ENCODE data around the gene PAWR. TPM values are rescaled to one million over a fixed set of nuclear protein-coding genes. Genes with fewer than 3 reads are reported as not detected.
"Not testable (repeated sequence)": the region's sequence is repeated elsewhere in the genome, so short reads cannot be mapped to it uniquely, and the experiment has no call there.

The PAWR gene
- total RNA-seq, 6 experiments from 2014 or later, result 55.2 to 89.4 (median 70.5) TPM

DNA sequence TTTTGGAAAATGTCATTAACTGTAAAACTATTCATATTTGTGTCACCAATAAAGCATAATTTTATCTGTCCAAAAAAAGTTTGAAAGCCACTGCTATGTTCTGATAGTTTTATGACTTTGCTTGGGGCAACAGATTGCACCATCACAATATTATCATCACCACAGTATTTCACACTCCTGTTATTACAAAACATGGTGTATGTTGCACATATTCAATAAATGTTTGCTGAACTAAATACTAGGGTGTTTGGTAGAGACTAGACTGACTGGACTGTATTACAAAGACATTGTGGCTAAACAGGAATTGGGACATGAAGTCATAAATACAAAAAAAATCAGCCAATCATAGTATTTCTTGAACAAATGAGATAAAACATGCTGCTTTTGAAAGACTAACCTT lies 55.1 kb downstream of the PAWR start:
- peaks cover 25% of the 10 kb centered on the region for H3K4me1 Mint-ChIP-seq (ENCODE audit: low read depth)
- H3K27ac Mint-ChIP-seq, result peak overlapping the region; percentile 7; the same call in 1 of the 2 replicates
- no peak for TF ChIP-seq CTCF (IDR thresholded peaks at IDR 0.05)
- H3K4me3 Mint-ChIP-seq, result no peak overlapping the region
- H3K36me3 Mint-ChIP-seq (ENCODE audit: low read depth), result peaks cover 6% of the 10 kb centered on the region; the same call in 1 of the 2 replicates
- DNase-seq, result peak; percentile 10
- H3K27me3 Mint-ChIP-seq (ENCODE audit: insufficient read depth), result no peaks in the 10 kb centered on the region; the same call in 1 of the 2 replicates
- no peaks in the 10 kb centered on the region for H3K9me3 Mint-ChIP-seq

DNA sequence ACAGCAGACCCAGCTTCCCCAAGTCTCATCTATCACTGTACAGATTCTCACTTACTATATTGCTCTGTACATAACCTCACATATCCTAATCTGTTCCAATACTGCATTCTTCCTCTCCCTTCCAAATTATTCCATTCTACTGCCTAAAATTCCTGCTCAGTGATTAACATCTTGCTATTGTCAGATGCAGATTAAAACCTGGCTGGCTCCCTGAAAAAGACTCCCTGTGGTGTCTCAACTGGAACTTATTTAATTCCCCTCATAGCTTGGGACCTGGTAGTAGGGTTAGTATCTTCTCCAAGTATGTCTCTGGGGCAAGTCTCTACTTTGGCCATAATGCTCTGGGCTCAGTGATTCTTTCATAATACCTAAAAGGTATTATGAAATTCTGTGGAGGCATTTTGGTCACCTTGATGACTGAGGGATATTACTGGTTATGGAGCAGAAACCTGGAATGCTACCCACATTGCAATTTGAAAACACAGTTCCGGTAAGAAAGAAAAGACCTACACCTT lies 55.8 kb downstream of the PAWR start:
- H3K9me3 Mint-ChIP-seq, result no peaks in the 10 kb centered on the region
- H3K4me1 Mint-ChIP-seq (ENCODE audit: low read depth), result peaks cover 25% of the 10 kb centered on the region
- no peak for TF ChIP-seq CTCF (IDR thresholded peaks at IDR 0.05)
- no peaks in the 10 kb centered on the region; the same call in 1 of the 2 replicates for H3K27me3 Mint-ChIP-seq (ENCODE audit: insufficient read depth)
- DNase-seq, result peak; percentile 12
- H3K36me3 Mint-ChIP-seq (ENCODE audit: low read depth), result 0 out of 2 replicates have a peak, but pooled peaks cover under 1% of the 10 kb centered on the region
- no peak overlapping the region for H3K4me3 Mint-ChIP-seq
- no peak overlapping the region for H3K27ac Mint-ChIP-seq

DNA sequence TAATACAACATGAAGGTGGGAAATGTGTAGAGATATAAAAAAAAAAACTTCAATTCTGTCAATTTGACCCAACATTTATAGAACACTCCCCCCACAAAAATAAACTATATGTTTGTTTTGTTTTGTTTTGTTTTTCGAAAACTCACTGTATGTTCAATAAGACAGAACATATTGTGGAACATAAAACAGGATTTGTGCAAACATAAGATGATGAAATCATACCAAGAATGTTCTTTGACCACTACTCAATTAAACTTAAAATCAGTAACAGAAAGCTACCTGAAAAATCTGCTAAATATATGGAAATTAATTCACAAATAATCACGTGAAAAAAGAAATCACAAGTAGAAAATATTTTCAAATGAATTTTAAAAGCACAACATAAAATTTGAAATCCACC lies 61.2 kb downstream of the PAWR start:
- Mint-ChIP-seq H3K4me1 (ENCODE audit: low read depth) (peaks cover 20% of the 10 kb centered on the region), H3K27me3 (ENCODE audit: insufficient read depth) (no peaks in the 10 kb centered on the region; the same call in none of the 2 replicates), H3K27ac (no peak overlapping the region), H3K9me3 (no peaks in the 10 kb centered on the region; the same call in 1 of the 2 replicates), H3K36me3 (ENCODE audit: low read depth) (peaks cover 6% of the 10 kb centered on the region; the same call in 1 of the 2 replicates), H3K4me3 (no peak overlapping the region)
- TF ChIP-seq CTCF (IDR thresholded peaks at IDR 0.05), result no peak
- no peak for DNase-seq

DNA sequence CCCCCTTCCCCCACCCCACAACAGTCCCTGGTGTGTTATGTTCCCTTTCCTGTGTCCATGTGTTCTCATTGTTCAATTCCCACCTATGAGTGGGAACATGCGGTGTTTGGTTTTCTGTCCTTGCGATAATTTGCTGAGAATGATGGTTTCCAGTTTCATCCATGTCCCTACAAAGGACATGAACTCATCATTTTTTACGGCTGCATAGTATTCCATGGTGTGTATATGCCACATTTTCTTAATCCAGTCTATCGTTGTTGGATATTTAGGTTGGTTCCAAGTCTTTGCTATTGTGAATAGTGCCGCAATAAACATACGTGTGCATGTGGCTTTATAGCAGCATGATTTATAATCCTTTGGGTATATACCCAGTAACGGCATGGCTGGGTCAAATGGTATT lies 64.0 kb downstream of the PAWR start:
- H3K4me1 Mint-ChIP-seq (ENCODE audit: low read depth), result peaks cover 22% of the 10 kb centered on the region
- not testable (repeated sequence) for H3K27ac Mint-ChIP-seq; H3K9me3 Mint-ChIP-seq; DNase-seq; H3K36me3 Mint-ChIP-seq (ENCODE audit: low read depth); H3K4me3 Mint-ChIP-seq; H3K27me3 Mint-ChIP-seq (ENCODE audit: insufficient read depth)

GRCh38 chr12:79624378-79624777 lies 66.4 kb downstream of the PAWR start:
- no peak for DNase-seq
- H3K4me3 Mint-ChIP-seq, result no peak overlapping the region
- H3K4me1 Mint-ChIP-seq (ENCODE audit: low read depth), result peaks cover 17% of the 10 kb centered on the region
- peak overlapping the region; percentile 13; the same call in 1 of the 2 replicates for H3K27ac Mint-ChIP-seq
- no peaks in the 10 kb centered on the region; the same call in 1 of the 2 replicates for H3K9me3 Mint-ChIP-seq
- TF ChIP-seq CTCF (IDR thresholded peaks at IDR 0.05), result no peak
- peaks cover 14% of the 10 kb centered on the region for H3K36me3 Mint-ChIP-seq (ENCODE audit: low read depth)
- H3K27me3 Mint-ChIP-seq (ENCODE audit: insufficient read depth), result no peaks in the 10 kb centered on the region; the same call in 1 of the 2 replicates

DNA sequence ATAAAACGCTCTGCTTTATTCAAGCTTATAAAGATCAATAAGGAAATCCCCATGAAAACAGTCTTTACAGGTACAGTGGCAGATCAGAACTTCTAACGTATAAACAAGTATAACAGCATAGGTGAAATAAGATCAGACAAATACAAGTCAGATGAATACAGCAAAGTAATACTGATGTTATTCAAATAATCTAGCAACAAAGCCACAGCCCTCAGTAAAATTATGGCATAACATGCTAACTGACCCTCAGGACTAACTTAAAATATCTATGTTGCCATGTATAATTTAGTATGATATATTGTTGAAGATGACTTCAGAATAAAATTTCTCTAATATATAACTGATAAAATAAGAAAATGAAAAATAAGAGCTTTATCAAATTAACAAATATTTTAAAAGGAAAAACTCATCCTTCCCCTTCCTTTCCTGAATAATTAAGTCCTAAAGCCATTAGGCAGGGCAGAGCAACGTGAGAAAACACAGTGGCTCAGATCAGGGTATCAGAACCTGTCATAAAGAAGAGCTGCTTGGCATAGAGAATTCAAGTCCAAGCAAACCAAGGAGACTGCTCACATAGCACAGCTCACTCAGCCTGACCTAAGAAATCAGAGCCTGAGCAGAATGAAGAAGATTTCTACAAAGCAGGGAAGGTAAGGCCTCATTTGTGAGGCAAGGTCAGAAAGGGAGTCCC lies 70.7 kb downstream of the PAWR start:
- Mint-ChIP-seq H3K27ac (peak overlapping the region; percentile 33; the same call in 1 of the 2 replicates), H3K4me1 (ENCODE audit: low read depth) (peaks cover 24% of the 10 kb centered on the region), H3K4me3 (no peak overlapping the region), H3K36me3 (ENCODE audit: low read depth) (peaks cover 21% of the 10 kb centered on the region), H3K9me3 (no peaks in the 10 kb centered on the region), H3K27me3 (ENCODE audit: insufficient read depth) (no peaks in the 10 kb centered on the region)
- no peak for DNase-seq
- no peak for TF ChIP-seq CTCF (IDR thresholded peaks at IDR 0.05)
